ENCODE results near the gene TRAM2.

The TRAM2 gene

DNA sequence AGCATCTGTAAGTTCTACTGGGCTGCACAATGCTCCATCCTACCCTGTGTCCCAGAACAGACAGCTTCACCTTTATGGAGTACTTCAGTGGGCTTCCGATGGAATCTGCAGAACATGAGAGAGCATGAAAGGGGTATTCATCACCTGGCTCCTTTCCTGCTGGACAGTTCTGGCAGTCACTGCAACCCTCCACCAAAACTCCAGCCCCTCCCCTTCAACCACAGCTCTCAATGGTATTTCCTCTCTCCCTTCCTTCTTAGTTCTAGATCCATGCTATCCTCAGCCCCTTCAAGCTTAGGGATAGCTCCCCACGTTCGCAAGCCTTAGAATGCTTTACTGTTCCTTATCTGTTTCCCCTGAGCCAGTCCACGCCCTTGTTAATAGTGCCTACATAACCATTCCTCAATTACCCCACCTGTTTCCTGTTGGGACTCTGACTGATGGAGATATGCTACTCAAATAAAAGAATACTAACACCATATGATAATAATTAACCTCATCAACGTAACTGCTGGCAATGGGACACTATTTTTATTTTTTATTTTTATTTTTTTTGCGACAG is 26.8 kb downstream of the TRAM2 start:
- DNase-seq (ENCODE audit: low read depth) = no peak
- H3K4me3 ChIP-seq (ENCODE audit: low read depth, low read length) = no peak overlapping the region

DNA sequence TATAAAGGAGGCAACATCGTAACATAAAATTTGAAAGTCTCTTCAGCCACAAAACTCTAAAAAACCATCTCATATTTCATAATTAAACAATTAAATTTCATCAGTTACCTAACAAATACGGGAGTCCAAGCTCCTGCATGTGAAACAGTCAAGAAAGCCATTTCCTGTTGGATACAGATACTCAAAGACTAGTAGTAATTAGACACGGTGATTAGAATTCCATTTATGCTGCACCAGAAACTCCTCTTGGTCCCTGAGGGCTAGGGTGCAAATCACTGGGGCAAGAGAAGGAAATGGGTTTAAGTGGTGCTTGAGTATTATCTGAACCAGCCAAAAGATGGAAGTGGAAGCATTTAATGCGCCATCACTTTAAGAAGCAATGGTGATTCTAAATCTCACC is 27.4 kb downstream of the TRAM2 start:
- no peak overlapping the region for H3K4me3 ChIP-seq (ENCODE audit: low read depth, low read length)
- DNase-seq (ENCODE audit: low read depth) = no peak

DNA sequence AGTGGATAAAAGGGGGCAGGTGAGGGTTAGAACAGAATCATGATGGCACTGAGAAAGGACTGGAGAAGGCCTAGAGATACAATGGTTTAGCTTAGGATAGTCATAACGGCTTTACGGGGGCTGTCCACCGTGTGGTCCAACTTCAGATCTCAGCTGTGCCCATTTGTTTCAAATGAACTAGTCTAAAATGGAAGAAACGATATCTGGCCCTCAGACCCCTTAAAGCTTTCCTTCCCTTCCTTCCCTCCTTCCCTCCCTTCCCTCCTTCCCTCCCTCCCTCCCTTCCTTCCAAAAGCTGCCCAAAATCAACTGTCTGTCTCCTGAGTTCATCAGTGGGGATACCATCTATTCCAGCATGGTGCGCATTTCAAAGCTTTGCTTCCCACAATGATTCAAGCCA is 27.9 kb downstream of the TRAM2 start:
- DNase-seq (ENCODE audit: low read depth) = no peak
- H3K4me3 ChIP-seq (ENCODE audit: low read depth, low read length) = no peak overlapping the region

DNA sequence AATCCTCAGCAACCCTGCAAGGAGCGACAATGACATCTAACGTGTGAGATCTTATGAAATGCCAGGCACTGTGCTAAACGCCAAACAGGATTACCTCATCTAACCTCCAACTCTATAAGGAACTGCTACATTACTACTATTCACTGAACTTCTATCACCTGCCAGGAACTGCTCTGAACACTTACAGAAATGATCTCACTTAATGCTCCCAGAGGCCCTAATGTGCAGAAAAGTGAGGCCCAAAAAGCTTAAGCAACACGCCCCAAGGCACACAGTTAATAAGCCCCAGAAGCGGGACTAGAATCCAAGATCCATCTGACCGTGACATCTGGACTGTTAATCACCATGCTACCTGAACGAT is 28.5 kb downstream of the TRAM2 start:
- no peak for DNase-seq (ENCODE audit: low read depth)
- no peak overlapping the region for H3K4me3 ChIP-seq (ENCODE audit: low read depth, low read length)

DNA sequence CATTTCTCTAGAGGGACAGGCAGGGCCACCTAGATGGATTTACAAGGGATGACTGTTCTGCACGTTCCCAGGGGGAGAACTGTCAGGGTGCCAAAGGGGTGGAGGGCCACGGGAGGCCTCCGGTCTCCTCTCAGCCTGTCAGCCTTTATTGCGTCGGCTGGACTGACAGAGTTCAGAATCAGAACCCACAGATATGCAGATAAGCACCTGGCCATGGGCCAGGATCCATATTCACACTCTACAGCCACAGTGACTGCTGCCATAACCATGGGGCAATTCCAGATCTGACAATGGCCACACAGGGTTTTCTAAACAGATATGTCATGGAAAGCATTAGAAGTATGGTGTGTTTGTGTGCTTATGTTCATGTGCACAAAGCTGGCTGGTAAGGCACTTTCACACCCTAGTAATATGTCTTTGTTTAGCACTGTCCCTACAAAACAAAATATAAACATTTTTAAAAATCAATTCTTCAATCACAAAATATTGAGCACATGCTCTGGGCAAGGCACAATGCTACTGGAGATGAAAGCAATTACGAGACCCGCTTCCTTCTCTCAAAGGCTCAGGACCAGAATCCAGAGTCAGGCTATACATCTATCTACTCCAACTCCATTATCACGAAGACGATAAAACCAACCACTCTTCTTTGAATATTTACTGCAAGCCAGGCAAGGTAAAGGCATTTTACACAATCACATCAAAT is 29.1 kb downstream of the TRAM2 start:
- DNase-seq (ENCODE audit: low read depth) = no peak
- no peak overlapping the region for H3K4me3 ChIP-seq (ENCODE audit: low read depth, low read length)

DNA sequence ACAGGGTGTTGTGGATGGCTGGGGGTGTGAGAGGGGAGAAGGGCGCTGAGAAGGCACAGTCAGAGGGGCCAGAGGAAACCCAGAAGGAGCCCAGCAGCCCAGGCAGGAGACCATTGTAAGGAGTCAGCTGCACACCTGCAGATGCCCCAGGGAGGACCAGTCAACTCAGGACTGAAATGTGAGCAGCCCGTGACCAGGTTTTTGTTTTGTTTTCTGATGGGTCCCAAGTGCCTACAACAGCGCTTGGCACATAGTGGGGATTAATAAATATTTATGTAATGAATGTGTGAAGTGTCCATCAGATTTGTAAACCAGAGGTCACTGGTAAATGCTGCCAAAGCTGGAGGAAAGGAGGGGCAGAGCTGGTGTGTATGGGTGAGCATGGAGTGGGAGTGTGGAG is 30.2 kb downstream of the TRAM2 start:
- DNase-seq (ENCODE audit: low read depth) = no peak

DNA sequence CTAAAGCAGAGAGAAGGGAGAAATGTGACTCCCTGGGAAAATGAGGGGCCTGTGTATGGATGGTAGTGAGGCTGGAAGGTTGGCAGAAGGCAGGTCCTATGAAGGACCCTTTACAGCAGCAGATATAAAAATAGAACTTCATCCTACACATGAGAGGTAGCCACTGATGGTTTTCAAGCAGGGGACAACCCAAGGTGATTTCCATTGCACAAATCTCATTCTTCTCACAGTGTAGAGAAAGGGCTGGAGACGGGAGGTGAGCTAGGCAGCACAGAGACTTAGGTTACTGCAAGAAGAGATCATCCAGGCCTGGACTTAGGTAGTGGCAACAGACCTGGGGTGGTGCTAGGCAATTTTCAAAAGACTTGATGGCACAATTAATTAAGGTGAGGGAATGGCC is 30.7 kb downstream of the TRAM2 start:
- H3K4me3 ChIP-seq (ENCODE audit: low read depth, low read length) = no peak overlapping the region
- DNase-seq (ENCODE audit: low read depth) = no peak

More for the DNA sequence above, 30.2 kb downstream of the TRAM2 start:
- no peak overlapping the region for H3K4me3 ChIP-seq (ENCODE audit: low read depth, low read length)

DNA sequence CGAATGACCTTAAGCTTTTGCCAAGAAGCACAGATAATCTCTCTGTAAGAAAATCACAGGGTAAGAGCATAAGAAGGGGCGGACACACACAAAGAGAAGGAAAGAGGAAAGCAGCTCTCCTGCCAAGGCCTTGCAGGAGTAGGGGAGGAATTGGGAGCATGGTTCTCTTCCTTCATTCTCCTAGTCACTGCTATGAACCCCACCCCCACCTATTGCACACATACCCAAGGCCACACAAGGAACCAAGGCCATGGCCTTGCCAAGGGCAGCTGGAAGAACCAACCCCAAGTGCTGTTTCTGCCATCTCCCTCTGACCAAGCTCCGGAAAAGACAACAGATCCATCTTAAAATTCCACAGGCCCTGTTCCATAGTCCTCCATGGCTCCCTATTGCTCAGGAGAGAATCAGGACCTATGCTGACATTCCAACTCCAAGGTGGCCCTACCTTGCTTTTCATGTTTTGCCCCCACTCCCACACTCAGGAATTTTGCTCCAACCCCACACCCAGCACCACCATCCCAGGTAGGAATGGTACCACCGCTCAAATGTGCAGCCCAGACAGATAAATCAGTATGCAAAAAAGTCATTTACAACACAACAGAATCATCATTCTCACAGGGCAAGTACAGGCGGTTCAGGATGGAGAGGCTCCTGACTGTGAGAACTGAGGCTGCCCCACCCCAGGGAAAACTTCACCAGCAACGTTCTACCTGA is 31.3 kb downstream of the TRAM2 start:
- DNase-seq (ENCODE audit: low read depth) = no peak
- no peak overlapping the region for H3K4me3 ChIP-seq (ENCODE audit: low read depth, low read length)

DNA sequence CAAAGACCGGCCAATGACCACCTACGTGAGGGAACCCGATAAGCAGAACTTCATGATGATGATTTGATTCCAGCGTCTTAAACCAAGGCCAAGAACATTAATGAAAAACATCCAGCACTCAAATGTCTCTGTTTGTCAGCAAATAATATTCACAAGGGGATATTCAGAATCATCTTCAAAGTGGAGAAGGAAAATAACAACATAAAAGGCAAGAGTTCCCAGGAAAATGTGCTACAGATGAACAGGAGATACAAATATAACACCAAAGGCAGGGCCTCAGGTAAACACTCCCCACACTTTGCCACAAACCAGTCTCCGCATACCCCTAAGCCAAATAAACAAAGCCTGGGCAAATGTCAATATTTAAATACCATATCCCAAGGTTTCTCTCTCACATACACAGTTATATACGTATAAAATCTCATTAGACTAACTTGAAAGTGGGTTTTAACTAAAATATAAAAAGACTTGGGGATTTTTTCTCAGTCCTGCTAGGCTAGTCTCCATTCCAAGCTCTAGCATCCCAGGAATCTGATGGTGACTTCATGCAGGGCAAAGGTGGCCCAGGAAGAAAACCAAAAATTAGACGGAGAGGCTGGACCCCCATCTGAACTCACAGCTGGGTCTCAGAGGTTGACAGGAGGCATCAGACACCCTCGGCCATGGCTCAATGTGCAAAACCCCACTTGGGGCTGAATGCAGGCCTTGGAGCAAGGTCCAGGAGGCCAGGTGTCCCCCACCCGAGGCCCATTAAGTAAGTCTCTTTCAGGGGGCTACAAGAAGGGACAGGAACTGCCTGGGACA is 32.1 kb downstream of the TRAM2 start:
- DNase-seq (ENCODE audit: low read depth) = no peak
- H3K4me3 ChIP-seq (ENCODE audit: low read depth, low read length) = no peak overlapping the region

DNA sequence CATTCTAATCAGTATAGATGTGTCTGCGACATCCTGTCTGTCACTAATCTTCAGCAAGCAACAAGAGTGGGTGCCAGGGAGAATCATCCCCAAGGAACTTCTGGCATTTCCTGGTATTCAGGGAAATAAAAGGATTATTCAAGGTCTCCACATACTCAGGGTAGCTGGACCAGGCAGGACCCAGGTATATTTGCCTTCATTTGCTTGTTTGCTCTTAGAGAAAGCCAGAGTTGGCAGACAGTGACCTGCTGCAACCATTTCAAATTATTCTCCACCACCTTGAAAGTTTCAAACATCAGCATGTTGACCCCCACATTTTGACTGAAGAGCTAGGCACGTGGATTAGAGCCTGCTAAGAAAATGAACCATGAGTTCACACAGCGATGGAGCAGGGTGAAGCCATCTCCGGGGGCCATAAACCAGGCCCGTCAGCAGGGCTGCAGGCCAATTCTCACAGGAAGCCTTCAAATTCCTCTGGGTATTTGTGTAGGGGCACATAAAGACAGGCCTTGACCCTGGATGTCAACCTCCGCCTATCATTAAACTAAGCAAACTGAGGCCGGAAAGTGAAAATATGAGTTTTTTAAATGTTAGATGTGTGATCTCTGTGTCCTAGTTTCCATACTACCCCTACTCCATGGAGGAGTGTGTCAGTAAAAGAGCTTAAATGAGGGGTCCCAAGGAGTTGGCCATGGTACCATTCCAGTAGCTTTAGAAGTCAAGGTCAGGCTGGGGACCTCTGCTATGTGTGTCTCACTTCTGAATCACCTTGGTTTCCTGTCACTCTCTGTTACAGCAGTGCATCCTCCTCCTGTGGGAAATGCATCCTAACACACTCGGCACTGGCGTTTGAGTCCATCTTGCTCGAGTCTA is 32.9 kb downstream of the TRAM2 start:
- no peak overlapping the region for H3K4me3 ChIP-seq (ENCODE audit: low read depth, low read length)
- DNase-seq (ENCODE audit: low read depth) = no peak

DNA sequence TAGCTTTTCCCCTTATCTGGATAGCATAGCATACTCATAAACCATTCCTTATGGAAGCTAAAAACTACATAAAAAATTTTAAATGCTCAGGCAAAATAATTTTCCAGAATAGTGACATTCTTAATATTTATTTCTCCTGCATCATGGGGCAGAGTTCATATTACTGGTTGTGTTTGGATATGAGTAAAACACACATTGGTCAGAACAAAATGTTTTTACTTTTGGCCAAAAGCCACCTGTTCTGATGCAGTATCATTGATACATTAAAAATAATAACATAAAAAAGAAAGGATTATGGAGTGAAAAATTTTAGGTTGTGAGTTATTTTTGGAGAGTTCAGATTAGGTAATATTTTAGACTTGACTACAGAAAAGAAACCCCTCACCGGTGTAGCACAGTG is 33.6 kb downstream of the TRAM2 start:
- H3K4me3 ChIP-seq (ENCODE audit: low read depth, low read length) = no peak overlapping the region
- no peak for DNase-seq (ENCODE audit: low read depth)

DNA sequence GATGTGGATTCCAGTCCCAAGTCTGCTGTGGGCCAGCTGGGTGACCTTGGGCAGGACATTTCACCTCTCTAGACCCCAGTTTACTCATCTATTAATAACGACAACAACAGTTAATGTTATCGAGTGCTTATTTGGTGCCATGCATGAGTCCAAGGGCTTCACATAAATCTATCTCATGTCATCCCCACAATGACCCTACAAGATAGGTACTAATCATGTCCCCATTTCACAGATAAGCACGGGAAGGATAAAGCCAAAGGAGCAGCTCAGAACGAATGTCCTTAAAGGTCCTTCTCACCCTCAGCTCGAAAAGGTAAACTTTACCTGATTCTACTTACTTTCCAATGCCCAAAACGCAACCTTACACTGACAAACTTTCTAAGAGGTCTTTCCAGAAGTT is 35.7 kb downstream of the TRAM2 start:
- DNase-seq (ENCODE audit: low read depth) = no peak
- H3K4me3 ChIP-seq (ENCODE audit: low read depth, low read length) = no peak overlapping the region

DNA sequence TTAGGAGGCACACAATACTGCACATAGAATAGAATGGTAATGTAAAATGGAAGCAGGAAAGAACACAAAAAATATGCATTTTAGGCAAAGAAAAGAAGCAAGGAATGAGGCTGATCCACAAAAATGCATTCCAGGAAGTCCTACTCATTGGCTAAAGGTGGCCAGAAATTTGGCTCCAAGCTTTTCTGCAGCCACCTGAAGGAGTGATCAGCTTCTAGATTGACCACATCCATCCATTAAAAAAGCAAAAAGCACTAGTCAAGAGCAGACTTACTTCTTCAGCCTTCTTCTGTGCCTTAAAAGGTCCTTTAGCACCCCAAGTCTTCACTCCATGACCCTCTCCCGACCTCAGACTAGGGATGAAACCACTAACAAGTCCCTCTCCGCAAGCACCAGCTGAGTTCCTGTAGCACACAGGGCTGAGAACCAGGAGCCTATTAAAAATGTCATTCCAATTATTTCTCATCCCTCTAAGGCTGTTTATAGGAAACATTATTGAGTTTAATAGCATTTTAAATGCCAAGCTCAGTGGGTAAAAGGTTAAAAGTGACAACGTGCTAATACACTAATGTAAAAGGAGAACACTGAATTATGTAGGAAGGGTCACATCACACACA is 36.5 kb downstream of the TRAM2 start:
- DNase-seq (ENCODE audit: low read depth) = no peak
- no peak overlapping the region for H3K4me3 ChIP-seq (ENCODE audit: low read depth, low read length)

DNA sequence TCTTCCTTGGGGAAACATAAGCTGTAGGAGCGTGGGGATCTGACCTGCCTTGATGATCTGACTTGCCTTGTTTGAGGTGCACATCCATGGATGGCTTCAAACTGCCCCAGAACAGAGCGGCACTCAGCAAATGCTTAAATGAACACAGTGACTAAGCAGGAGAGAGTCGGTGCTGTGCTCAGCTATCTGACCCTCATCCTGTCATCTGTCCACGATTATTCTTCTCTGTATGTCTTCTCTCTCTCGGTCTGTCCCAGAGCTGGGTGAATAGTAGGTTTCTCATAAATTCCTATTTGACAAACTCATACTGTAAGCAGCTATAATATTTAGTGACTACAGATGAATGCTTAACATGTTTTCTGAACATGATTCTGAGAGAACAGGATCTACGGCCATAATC is 37.3 kb downstream of the TRAM2 start:
- no peak for DNase-seq (ENCODE audit: low read depth)
- no peak overlapping the region for H3K4me3 ChIP-seq (ENCODE audit: low read depth, low read length)

DNA sequence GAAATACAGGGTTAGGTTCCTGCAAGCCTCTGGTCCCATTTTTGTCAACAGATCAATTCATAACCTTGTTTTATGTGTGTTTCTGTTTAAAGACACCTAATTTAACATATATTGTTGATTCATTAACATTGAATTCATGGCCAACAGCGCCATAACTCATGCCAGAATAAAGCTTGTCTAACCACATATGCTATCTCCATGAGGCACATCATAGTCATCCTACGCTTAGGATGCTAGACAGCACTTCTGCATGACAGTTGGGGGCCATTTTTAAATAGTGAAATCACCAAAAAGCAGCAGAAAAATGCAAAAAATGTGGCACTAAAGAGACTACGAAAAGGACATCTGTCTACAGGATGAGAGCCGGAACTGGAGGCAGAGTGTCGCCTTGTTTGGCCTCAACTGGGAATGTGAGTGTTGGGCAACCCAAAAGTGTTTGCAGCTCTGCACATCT is 37.9 kb downstream of the TRAM2 start:
- DNase-seq (ENCODE audit: low read depth) = no peak
- H3K4me3 ChIP-seq (ENCODE audit: low read depth, low read length) = no peak overlapping the region

DNA sequence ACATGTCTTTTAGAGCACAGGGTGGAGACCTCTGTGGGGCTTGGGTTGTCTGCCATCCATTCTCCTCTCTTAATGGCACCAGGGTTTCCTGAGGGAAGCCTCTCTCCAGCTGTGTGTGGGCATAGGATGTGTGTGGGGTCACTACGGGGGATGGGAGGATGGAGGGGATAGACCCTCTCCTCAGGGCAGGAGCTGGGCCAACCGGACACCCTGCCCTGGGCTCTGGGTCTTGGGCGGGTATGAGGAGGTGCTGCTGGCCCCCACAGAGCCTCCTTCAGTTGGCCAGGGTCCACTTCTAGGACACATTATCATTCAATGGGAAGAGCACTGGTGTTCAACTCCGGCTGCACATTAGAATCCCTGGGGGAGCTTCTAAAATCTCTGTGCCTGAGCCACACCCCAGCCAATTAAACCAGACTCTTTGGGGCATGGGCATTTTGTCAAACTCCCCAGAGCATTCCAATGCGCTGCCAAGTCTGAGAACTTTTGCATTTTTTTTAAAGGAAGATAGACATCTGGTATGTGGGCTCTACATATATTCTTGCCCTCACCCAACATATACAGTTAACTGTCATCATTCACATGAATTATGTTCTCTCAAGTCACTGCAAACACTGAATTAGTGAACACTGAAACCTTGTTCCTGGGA is 38.5 kb downstream of the TRAM2 start:
- H3K4me3 ChIP-seq (ENCODE audit: low read depth, low read length) = no peak overlapping the region
- DNase-seq (ENCODE audit: low read depth) = no peak

DNA sequence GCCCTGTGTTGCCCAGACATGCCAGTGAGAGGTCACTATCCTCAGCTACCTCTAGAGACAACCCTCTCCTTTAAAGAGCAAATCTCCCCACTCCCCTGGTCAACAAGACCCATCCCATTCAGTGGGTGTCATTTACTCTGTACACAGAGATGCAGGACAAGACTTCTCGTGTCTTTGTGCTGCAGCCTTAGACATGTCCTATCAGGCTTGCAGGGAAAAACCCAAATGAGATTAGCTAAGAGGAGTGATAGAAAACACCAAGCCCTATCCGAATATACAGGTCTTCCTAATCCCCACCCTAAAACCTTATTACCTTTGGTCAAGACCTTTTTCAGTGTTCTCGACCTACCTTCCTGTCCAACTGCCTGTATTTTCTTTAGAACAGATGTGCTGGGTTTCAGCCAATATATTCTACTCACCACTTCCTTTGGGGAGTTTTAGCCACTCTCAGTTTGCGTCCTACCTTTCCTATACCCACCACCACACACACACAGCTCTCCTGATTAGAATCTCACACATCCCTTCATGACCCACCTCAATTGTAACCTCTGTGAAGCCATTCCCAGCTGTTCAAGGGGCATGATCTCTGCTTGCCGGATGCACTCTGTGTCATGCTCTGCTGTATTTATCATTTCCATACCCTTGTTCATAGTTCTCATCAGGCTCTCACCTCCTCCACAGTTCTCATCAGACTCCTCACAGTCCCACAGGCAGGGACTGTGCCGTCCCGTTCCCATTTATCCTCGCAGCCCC is 39.7 kb downstream of the TRAM2 start:
- no peak overlapping the region for H3K4me3 ChIP-seq (ENCODE audit: low read depth, low read length)
- DNase-seq (ENCODE audit: low read depth) = no peak

DNA sequence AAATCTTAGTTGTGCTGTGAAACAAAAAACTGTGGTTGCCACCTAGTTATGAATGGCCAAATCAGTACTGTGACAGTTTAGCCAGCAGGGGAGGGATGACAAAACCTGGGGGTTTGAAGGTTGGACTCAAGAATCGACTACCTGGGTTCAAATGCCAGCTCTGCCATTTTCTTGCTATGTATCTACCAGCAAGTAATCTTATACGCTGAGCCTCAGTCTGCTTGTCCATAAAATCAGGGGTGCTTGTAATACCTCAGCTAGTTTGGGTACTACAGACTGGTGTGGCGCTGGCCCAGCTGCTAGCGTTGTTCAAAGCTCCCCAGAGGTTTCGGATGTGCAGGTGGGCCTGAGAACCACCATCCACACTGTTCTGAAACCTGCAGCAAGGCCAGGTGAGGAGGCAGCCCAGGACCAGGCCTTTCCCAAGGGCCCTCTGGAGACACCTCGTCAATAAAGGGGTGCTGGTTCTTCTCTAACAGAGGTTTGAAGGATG is 40.4 kb downstream of the TRAM2 start:
- DNase-seq (ENCODE audit: low read depth) = no peak
- no peak overlapping the region for H3K4me3 ChIP-seq (ENCODE audit: low read depth, low read length)

Measured in skeletal muscle cell (primary cell).